Lung (tissue), 12 donors: ENCODE data around the gene SLC25A53. TPM values are rescaled to one million over a fixed set of nuclear protein-coding genes. Genes with fewer than 3 reads are reported as not detected.

Source experiments
- ATAC-seq: fragments of 200-7000 bp; cut with Tn5 transposase; one replicate; pipeline ENCODE4 v1.9.1; 2020; ENCODE audit warnings: moderate number of reproducible peaks; ENCODE audit not compliant: insufficient read depth, low FRiP score
- DNase-seq, 3 donors: peaks; one replicate each; pipeline ENCODE4 v3.0.0-alpha.2; 2013 to 2017
- H3K27ac ChIP-seq, 2 donors: one replicate each; pipeline ENCODE4 v1.5.1; 2013; ENCODE audit warnings: mild to moderate bottlenecking in 2 of 2, moderate library complexity in 2 of 2, control low read depth in 1 of 2, inconsistent platforms in 1 of 2, low read depth in 1 of 2, low read length in 1 of 2
- H3K27me3 ChIP-seq, 3 donors: one replicate each; pipeline ENCODE4 v1.5.1; 2013; ENCODE audit warnings: low read length in 2 of 3; ENCODE audit not compliant: control insufficient read depth in 3 of 3, insufficient read depth in 3 of 3
- H3K36me3 ChIP-seq, 4 donors: one replicate each; pipeline ENCODE4 v1.5.1; 2013; ENCODE audit warnings: low read length in 4 of 4, mild to moderate bottlenecking in 1 of 4, moderate library complexity in 1 of 4; ENCODE audit not compliant: control insufficient read depth in 4 of 4, insufficient read depth in 4 of 4
- H3K4me1 ChIP-seq, 5 donors: one replicate each; pipeline ENCODE4 v1.5.1; 2013; ENCODE audit warnings: low read length in 5 of 5, mild to moderate bottlenecking in 2 of 5, moderate library complexity in 1 of 5; ENCODE audit not compliant: control insufficient read depth in 5 of 5, insufficient read depth in 5 of 5
- H3K4me3 ChIP-seq: one replicate; pipeline ENCODE4 v1.5.1; 2013; ENCODE audit warnings: mild to moderate bottlenecking, control low read depth, moderate library complexity
- H3K9ac ChIP-seq, 2 donors: one replicate each; pipeline ENCODE4 v1.5.1; 2013; ENCODE audit warnings: low read length in 2 of 2, control low read depth in 1 of 2; ENCODE audit not compliant: insufficient read depth in 1 of 2
- H3K9me3 ChIP-seq, 4 donors: one replicate each; pipeline ENCODE4 v1.5.1; 2013; ENCODE audit warnings: low read length in 3 of 4, mild to moderate bottlenecking in 1 of 4, moderate library complexity in 1 of 4; ENCODE audit not compliant: control insufficient read depth in 4 of 4, insufficient read depth in 3 of 4
- CTCF ChIP-seq: IDR thresholded peaks from 2 replicates; pipeline ENCODE4 v1.5.1; 2012; ENCODE audit warnings: mild to moderate bottlenecking; ENCODE audit errors: control extremely low read depth, extremely low read depth
- WGBS, 2 donors: extraction: QIAGEN DNeasy Blood & Tissue Kit; methylation state at CpG; one replicate each; pipeline ENCODE4 v1.1.7; 2013; 5-methylcytosine and 5-hydroxymethylcytosine counted together
- polyA plus RNA-seq, 2 donors: library from polyadenylated mRNA; stranded (reverse); fragments of 200-250 nt; gene quantifications; one replicate each; pipeline ENCODE4 v1.2.1, GENCODE V29; 2013
- total RNA-seq, 2 donors: library from RNA; depleted of rRNA in 1 of 2; stranded (reverse); fragments of >200 nt in 1 of 2; gene quantifications; one replicate each; pipeline ENCODE4 v1.2.1, GENCODE V29; 2014 to 2021
- donor health status: control.
- donor health status: control.
- donor health status: Bipolar disorder and iron deficiency.
- donor health status: healthy.
- donor health status: DM: yes; HTN: yes; CAD: no.

SLC25A53 gene
- total and polyA plus RNA-seq, 4 donors: 4.8 to 29.4 (median 5.9) TPM

- peaks cover 0 to under 1% (median under 1%) of the 10 kb centered on the region in 4 donors for H3K36me3 ChIP-seq
These were observed 38.2 kb upstream of the SLC25A53 start for GRCh38 chrX:104195013-104195412.

GRCh38 chrX:104193485-104193884 lies 36.7 kb upstream of the SLC25A53 start:
- no peak for TF ChIP-seq CTCF
- 66 to 90% methylated on average over 2 of the region's 2 CpGs for WGBS, 2 donors
- no peak overlapping the region for H3K9ac ChIP-seq
- H3K27ac ChIP-seq: no peak overlapping the region
- no peaks in the 10 kb centered on the region for H3K9me3 ChIP-seq
- peaks cover 0 to 32% (median 6%) of the 10 kb centered on the region in 3 donors for H3K27me3 ChIP-seq
- H3K4me1 ChIP-seq: no peaks in the 10 kb centered on the region
- DNase-seq (no peak), ATAC-seq (no peak)
- H3K4me3 ChIP-seq: no peak overlapping the region
- peaks cover 0 to 6% (median 2%) of the 10 kb centered on the region in 4 donors for H3K36me3 ChIP-seq

More at GRCh38 chrX:104195013-104195412, 38.2 kb upstream of the SLC25A53 start:
- H3K4me1 ChIP-seq: no peaks in the 10 kb centered on the region
- no peak for TF ChIP-seq CTCF
- H3K27me3 ChIP-seq: peaks cover 0 to 30% (median 4%) of the 10 kb centered on the region in 3 donors
- H3K4me3 ChIP-seq: no peak overlapping the region
- DNase-seq: no peak
- no peak overlapping the region for H3K27ac ChIP-seq
- no peak for ATAC-seq
- H3K9ac ChIP-seq: no peak overlapping the region
- WGBS, 2 donors: 33 to 55% methylated on average over 1 of the region's 1 CpG
- no peaks in the 10 kb centered on the region for H3K9me3 ChIP-seq

GRCh38 chrX:104189837-104190236 lies 33.0 kb upstream of the SLC25A53 start:
- H3K27me3 ChIP-seq: peaks cover 0 to 33% (median 6%) of the 10 kb centered on the region in 3 donors
- DNase-seq (no peak), ATAC-seq (no peak)
- no peak overlapping the region for H3K4me3 ChIP-seq
- H3K27ac ChIP-seq: no peak overlapping the region
- 57 to 88% methylated on average over 5 of the region's 5 CpGs for WGBS, 2 donors
- TF ChIP-seq CTCF: no peak
- peaks cover 4 to 10% (median 5%) of the 10 kb centered on the region in 4 donors for H3K36me3 ChIP-seq
- H3K4me1 ChIP-seq: no peaks in the 10 kb centered on the region
- H3K9me3 ChIP-seq: no peaks in the 10 kb centered on the region
- H3K9ac ChIP-seq: no peak overlapping the region

GRCh38 chrX:104187931-104188330 lies 31.1 kb upstream of the SLC25A53 start:
- DNase-seq: no peak
- H3K27ac ChIP-seq: no peak overlapping the region
- H3K9ac ChIP-seq: no peak overlapping the region
- H3K27me3 ChIP-seq: peaks cover 0 to 21% (median 4%) of the 10 kb centered on the region in 3 donors
- peaks cover 4 to 10% (median 5%) of the 10 kb centered on the region in 4 donors for H3K36me3 ChIP-seq
- ATAC-seq: no peak
- no peaks in the 10 kb centered on the region for H3K4me1 ChIP-seq
- 87 to 100% methylated on average over 8 of the region's 8 CpGs for WGBS, 2 donors
- no peak overlapping the region for H3K4me3 ChIP-seq
- no peak for TF ChIP-seq CTCF
- H3K9me3 ChIP-seq: no peaks in the 10 kb centered on the region
